ENCODE results near the gene GPBP1L1.
"Not testable (repeated sequence)": the region's sequence is repeated elsewhere in the genome, so short reads cannot be mapped to it uniquely, and the experiment has no call there.

The GPBP1L1 gene, protein sequence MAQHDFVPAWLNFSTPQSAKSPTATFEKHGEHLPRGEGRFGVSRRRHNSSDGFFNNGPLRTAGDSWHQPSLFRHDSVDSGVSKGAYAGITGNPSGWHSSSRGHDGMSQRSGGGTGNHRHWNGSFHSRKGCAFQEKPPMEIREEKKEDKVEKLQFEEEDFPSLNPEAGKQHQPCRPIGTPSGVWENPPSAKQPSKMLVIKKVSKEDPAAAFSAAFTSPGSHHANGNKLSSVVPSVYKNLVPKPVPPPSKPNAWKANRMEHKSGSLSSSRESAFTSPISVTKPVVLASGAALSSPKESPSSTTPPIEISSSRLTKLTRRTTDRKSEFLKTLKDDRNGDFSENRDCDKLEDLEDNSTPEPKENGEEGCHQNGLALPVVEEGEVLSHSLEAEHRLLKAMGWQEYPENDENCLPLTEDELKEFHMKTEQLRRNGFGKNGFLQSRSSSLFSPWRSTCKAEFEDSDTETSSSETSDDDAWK

DNA sequence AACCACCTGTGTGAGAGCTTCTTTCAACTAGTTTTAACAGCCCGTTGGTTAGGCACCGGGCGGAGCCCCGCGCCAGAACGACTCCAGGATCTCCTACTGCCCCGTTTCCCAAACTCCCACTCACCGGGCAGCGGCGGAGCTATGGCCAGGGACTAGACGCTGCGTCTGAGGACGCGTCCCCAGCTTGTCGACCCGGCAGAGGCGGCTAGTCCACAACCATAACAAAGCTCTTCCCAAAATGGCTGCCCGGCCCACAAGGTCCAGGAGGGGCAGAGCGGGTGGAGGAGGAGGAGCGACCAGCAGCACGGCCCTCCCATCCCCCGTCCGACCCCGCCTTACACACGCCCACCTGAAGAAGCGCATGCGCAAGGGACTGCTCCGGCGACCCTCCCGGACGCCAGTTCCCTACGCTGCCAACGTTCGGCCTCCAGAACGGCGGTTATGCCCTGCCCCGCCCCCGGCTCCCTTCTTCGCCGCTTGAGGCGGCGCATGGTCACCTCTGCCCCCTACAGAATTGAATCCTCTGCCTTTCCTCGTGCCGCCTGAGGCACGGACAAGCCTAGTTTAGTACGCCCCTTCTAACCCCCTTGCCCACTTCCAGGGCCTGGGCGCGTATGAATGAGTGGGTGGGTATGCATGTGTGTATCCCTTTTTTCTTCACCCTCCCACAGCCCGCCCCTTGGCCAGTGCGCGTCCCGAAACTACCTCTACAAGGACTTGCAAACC lies at the start of gene GPBP1L1:
Gene GPBP1L1, minus strand, starts transcription at position 246 of the 726 bp plus-strand sequence. CDS start 27,446 bp downstream, outside the sequence.
- peak; percentile 98 for DNase-seq

DNA sequence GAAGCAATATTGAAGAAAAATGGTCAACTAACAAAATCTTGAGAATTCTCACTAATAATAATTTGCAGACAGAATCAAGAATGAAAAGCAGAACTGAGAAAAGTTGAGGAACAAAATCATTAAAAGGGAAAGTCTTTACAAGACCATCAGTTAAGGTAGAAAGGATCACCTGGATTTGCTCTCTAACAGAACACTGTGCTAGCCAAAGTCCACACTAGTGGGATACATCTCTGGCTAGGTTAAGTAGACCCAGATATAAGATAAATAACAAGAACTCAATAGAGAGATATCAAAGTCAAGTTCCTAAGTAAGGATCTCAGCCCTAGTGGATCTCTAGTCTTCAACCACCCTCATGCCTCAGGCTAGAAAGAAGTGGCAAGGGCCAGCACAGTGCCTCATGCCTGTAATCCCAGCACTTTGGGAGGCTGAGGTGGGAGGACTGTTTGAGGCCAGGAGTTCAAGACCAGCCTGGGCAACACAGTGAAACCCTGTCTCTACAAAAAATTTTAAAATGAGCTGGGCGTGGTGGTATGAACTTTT lies 44.5 kb upstream of the GPBP1L1 start:
- DNase-seq: no peak

DNA sequence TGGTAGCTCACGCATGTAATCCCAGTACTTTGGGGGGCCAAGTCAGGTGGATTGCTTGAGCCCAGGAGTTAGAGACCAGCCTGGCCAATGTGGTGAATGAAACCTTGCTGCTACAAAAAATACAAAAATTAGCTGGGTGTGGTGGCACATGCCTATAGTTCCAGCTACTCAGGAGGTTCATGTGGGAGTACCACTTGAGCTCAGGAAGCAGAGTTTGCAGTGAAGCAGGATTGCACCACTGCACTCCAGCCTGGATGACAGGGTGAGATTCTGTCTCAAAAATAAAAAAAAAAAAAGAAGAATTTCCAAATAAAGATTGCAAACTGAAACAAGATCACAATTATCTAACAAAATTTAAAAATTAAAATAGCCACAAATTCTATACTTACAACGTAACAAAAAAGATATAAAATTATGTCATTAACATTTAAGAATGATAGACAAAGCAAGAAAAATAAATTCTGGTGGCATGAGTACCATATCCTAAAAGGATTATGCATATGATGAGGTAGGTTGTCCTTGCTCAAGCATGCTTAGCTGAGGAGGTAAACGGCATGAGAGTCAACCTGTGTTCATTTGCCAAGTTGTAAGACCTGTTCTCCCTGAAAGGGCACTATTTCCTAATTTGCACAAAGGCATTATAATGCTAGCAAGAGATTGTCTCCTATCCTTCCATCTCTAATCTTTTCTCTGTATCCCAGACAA lies 43.9 kb upstream of the GPBP1L1 start:
- DNase-seq: no peak

DNA sequence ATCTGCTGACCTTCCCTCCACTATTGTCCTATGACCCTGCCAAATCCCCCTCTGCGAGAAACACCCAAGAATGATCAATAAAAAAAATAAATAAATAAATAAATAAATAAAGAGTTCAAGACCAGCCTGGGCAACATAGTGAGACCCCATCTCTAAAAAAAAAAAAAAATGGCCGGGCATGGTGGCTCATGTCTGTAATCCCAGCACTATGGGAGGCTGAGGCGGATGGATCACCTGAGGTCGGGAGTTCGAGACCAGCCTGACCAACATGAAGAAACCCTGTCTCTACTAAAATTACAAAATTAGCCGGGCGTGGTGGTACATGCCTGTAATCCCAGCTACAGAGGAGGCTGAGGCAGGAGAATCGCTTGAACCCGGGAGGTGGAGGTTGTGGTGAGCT lies 39.7 kb upstream of the GPBP1L1 start:
- not testable (repeated sequence) for DNase-seq

DNA sequence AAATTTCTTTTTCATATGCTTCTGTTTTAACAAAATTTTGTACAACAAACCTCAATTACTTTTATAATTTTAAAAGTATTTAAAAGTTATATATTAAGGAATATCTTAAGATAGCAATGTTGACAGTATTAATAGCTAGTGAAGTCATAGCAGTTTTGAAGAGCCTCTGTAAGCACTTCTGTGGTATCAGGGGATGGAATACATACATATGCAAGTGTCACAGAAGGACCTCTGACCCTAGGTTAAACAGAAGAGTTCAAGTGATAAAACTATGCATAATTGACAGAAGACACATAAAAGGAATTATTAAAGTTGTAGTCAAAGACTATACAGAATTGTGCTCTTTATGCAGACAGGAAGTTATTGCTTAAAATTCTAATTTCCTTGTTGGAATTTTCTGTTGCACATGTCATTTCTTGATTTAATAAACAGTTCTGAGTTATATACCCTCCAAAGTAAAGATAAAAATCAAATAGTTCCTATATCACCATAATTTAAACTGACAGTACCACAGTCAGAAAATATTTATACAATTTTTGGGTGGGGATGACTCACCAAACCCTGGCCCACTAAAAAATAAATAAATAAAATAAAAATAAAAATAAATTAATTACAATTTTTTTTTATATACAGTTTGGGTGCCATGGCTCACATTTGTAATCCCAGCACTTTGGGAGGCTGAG lies 37.1 kb upstream of the GPBP1L1 start:
- no peak for DNase-seq

DNA sequence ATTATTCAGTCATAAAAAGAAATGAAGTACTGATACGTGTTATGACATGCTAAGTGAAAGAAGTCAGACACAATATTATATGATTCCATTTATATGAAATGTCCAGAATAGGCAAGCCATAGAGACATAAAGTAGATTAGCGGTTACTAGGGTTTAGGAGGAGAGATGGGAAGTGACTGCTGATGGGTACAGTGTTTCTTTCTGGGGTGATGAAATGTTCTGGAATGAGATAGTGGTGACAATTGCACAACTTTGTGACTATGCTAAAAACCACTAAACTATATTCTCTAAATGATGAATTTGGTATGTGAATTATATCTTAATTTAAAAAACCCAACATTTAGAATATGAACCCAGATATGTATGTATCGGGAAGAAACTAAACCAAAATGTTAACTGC lies 36.5 kb upstream of the GPBP1L1 start:
- no peak for DNase-seq

DNA sequence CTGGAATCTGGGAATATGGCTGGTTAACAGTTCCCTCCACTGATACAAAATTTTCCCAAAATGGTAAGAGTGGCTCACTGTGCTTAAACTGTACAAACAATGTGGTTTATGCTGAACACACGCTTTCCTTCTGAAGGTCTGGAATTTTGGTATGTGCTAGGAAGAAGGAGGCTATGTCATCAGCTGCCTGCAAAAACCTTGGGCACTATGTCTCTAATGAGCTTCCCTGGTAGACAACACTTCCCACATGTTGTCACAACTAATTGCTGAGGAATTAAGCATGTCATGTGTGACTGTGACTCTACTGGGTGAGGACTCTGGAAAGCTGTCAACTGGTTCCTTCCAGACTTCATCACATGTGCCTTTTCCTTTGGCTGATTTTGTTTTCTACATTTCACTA lies 34.9 kb upstream of the GPBP1L1 start:
- DNase-seq: no peak

DNA sequence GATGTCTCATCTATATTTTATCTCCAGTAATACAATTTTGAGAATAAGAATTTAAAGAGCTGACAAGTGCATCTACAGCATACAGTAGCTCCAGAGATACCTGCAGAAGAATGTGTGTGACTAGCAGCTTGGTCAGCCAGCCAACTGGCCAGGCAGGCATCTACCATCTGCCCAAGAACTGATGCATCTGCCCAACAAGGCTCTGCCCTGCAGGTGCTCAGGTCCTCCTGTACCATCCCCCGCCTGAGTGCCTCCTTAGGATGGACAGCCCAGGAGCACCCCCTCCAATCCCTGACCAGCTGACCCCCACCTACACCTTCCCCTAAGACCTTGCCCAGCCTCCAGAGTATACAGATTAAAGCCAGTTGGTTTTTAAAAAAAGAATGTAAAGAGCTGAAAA lies 32.0 kb upstream of the GPBP1L1 start:
- DNase-seq: no peak

DNA sequence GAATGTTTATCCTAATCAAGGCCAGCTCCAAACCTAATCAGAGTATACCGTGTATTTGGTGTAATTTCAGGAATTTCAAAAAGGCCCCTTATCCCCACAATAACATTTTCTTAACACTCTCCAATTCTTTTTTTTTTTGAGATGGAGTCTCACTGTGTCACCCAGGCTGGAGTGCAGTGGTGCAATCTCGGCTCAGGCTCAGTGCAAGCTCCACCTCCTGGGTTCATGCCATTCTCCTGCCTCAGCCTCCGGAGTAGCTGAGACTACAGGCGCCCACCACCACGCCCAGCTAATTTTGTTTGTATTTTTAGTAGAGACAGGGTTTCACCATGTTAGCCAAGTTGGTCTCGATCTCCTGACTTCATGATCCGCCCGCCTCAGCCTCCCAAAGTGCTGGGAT lies 31.1 kb upstream of the GPBP1L1 start:
- DNase-seq: not testable (repeated sequence)

DNA sequence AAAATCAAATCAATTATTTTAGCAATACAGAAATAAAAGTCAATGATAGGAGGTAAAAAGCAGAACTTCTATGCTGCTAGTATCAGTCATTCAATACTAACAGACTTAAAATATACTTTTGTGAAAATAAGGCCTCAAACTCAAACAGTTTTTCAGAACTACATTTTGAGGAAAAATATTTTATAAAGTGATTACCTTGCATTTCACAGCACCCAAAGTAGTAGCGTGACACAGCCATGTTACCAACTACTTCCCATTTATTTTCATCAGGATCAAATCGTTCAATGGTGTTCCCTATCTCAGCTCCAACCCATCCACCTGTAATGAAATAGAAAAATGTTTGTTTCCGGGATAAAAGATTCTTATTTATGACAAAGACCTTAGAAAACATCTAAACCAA lies 30.4 kb upstream of the GPBP1L1 start:
- no peak for DNase-seq

DNA sequence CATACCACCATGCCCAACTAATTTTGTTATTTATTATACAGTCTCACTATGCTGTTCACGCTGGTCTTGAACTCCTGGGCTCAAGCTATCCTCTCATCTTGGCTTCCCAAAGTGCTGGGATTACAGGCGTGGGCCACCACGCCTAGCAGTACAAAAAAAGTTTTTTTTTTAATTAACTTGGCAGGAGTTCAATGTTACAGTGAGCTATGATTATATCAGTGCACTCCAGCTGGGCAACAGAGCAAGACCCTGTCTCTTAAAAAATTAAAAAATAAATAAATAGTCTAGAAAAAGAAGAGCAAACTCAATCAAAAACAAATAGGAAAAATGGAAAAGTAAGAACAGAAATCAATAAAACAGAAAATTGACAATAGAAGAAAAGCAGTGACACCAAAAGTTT lies 27.4 kb upstream of the GPBP1L1 start:
- DNase-seq: no peak

DNA sequence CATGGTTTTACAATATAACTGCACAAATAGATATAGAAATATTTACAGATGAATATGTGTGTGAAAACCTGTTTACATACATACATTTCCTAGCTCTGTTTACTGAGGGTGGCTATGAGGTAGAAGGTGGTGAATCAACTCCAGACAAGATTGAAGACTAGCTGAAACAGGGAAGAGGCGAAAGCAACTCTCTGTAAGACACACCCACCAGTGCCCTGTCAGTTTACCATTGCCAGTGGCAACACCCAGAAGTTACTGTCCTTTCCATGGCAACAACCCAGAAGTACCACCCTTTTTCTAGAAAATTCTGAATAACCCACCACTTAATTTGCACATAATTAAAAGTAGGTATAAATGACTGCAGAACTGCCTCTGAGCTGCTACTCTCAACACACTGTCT lies 18.3 kb upstream of the GPBP1L1 start:
- DNase-seq: no peak

DNA sequence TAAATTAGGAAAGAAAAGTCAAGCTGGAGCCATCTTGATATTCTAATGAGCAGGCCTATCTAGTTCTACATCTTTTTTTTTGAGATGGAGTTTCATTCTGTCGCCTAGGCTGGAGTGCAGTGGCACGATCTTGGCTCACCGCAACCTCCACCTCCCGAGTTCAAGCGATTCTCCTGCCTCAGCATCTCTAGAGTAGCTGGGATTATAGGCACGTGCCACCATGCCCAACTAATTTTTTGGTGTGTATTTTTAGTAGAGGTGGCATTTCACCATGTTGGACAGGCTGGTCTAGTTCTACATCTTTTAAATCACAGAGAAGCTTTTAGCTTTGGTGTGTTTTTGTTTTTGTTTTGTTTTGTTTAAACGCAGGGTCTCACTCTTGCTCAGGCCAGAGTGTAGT lies 8.5 kb upstream of the GPBP1L1 start:
- DNase-seq: no peak

DNA sequence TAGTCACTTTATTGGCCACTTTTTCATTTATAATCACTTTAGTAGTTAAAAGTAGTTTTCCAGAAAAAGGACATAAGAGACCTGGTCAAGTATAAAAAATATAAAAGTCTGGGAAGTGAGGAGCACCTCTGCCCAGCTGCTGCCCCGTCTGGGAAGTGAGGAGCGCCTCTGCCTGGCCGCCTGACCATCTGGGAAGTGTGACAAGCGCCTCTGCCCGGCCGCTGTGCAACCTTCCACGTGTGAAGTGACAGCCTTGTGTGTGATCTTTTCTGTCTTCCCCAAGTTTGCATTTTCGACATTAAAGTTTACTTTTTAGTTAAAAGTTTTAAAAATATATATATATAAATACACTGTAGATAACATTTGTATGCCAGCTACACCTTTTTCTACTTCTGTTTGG lies 7.5 kb upstream of the GPBP1L1 start:
- not testable (repeated sequence) for DNase-seq

DNA sequence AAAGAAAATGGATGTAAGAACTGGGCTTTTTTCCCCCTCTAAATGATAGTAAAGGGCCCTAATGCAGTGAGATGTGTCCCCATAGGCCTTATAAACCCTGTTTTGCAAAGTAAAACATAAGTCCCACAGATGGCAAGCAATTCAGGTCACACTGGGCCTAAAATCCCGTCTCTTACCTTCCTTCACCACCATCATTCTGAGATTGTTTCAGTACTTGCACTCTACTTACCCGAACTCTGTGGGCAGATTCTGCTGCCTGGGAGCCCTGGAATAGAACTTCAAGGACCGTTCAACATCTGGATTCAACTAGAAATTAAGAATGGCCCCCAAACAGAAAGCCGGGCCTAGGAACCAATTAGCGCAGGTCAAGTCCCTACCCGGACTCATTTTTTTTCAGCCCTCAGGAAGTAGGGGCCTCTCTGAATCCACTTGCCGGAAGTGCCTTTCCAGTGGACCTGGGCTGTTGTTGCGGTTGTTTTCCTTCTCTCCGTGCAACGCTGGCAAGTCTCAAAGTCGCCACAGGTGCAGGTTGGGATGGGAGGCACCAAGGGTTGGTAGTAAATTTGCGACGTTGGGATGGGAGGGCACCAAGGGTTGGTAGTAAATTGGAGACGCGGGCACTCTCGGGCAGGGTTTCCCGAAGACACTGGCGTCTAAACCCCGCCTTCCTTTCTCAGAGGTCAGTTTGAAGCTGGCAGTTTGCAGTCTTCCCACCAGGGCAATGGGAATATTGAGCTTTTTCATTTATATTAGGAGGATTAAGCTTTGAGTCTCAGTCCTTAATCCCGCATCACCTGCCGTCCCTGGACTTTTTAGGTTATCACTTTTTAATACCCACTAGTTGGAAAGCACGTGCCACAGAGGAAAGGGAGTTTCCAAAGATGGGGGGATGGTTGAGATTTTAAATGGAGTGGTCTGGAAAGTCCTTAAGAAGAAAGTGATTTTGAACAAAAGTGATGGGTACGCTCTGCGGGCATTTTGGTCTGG lies 1.7 kb upstream of the GPBP1L1 start, which contains the start of gene TMEM69:
Gene TMEM69, plus strand, starts transcription at position 428 of the 987 bp plus-strand sequence. CDS start 2,888 bp downstream, outside the sequence.
- peak; percentile 83 for DNase-seq

DNA sequence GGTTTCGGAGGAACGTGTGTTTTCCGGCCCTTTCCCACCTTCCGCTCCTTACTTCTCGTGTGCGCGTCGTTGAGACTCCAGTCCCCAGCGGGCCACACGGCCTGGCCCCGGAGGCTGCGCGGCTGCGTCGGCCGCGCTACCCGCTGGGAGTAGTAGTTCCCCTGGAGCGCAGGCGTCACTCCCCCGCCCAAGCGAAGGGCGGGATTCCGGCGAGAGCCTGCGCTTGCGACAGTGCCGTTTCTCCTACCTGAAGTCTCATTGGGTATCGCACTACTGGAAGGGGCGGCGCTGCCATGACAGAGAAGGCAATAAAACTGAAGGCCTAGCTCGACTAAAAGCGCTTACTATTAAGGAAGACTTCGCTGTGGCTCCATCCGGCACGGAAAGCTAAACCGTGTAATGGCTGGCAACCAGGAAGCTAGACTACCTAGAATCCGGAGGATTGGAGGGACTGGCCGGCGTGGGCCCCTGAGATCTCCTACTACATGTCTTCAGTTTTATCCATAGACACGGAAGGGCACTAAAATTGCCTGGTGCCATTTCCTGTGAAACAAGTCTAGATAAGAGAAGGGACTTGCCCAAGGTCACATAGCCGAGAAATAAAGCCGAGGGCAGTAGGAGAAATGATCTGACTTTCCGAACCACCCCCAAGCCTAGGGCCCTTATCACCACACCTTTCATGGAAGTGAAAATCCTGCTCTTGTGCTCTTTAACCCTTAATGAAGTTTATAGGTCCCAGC lies 851 bp upstream of the GPBP1L1 start:
- peak; percentile 97 for DNase-seq

DNA sequence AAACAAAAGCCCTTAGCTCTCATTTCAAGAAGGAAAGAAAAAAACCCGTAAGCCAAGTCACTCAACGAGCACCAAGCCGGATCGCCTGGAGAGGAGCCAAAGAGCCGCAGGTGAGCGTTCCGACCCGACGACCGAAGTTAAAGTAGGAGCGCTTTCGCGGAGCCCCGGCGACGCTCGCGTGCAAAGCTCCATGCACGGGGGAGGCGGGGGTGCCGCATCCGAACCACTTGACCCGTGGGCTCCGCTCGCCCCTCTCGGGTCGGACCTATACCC lies 382 bp downstream of the GPBP1L1 start:
- DNase-seq: peak; percentile 69

DNA sequence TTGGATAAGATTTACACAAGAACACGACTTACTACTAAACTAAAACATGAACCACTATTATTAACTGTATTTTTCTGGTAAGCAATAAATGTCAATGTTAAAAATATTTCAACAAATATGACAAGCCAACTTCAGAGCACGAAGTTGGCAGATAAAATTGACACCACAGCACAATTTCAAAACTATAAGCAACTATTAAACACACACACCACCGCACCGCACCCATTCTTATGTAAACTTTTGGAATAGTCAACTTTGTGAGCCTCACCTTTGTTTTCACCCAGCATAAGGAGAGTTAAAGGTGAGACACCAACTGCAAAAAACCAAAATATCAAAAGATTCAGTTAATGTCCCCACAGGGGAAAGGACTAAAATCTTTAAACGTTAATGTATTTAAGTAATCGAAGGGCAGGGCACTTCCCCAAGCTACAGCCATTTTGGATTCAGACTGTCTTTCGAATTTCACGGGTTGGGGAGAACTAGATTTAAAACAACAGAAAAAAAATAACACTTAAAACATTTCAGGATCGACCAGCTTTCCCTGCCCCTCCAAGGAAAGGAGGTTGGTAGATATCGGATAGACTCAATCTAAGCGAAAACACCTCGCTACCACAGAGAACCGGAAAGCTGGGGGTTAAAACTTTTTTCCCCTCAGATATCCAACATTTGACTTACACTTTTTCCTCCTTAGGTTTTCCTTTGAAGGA lies 872 bp downstream of the GPBP1L1 start:
- no peak for DNase-seq

DNA sequence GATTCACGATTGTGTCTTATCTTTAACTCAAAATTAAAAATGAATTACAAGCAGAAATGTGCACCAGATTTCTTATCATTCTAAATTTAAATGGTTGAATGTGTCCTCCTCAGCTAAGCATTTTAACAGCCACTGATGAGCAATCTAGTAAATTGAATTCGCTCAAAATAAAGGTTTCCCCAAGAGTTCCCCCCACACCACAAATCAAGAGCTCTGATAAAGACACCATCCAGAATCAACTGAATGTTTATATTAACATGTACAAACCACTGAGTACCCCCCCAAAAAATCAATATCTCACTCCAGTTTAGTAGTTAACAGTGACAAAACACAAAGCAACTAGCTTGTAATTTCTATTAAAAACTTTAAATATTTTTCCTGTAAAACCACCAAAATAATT lies 1.9 kb downstream of the GPBP1L1 start:
- no peak for DNase-seq

DNA sequence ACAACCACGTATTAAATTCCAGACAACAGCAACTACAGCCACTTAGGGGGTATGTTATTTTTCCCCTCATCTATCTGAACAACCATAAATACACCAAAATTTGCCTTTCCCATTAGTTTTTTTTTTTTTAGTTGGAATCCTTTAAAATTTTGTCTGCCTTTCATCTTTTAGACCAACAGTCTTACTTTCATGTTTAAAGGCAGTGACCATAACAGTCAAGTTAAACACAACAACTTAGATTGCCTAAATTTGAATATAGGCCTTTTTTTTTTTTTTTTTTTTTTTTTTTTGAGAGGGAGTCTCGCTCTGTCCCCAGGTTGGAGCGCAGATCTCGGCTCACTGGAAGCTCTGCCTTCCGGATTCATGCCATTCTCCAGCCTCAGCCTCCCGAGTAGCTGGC lies 3.4 kb downstream of the GPBP1L1 start:
- DNase-seq: no peak

Data from stimulated activated CD4-positive, alpha-beta T cell treated with anti-CD3 and anti-CD28 coated beads, Interleukin-4, amount 100 ng/mL, for 24 hours (primary cell).